HG03097 (cell line): Measurements from ENCODE around the gene TIGD1.

ENCODE experiments used
- ATAC-seq: cut with Tn5 transposase; IDR thresholded peaks from one replicate; pipeline ENCODE4 v1.9.1; 2021; ENCODE audit not compliant: unreplicated experiment, low FRiP score

Gene TIGD1

DNA sequence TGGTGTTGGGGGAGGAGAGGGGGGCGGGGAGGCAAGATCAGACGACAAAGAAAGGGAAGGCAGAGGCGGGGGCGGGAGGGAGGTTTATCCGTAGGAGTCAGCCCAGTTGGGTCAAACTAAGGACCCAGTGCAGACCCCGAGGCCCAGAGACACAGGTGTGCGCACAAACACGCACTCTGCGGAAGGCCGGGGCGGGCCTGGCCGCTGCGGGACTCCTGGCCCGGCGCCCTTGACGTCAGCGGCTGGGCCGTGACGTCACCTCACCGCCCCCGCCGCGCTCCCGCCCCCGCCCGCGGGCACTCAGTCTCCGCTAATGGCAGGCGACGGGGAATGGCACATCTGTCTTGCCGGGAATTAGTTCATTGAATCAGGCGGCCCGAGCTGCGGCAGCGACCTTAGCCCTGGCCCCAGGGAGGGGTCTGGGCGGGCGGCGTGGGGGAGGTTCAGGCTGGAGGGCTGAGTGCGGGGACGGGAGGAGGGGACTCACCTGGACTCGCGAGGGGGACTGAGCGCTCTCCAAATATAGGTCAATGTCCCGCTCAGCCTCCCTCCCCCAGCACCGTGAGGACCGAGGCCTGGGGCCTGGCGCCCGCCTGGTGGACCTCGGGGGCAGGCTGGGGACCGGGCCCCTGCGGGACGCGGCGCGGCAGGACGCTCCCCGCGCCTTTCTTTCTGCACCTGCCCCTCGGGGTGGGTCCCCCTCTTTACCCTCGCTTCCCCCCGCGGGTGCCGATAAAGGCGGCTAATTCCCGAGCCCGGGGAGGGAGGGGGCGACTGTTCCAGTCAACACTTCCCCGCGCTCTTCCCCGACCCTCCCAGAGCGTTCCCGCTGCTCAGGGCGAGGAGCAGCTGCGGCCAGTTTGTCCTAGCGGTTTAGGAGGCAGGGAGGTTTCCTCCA lies 47.2 kb downstream of the TIGD1 start:
- ATAC-seq, result no peak

DNA sequence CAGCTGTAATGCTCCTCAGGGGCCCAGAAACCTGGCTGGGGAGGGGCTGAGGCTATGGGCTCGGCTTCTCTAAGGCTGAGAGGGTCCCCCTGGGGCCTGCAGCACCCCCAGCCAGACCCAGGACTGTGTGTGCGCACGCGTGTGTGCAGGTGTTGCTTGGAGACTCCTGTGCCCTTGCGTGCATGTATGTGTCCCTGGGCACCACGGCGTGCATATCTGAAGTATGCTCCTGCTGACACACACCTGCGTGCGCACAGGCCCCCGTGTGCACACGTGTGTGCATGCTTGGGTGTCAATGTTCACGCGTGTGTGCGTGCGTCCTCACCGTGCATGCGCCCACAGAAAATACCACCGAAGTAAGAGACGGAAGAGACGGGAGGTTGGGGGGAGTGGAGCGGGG lies 47.8 kb downstream of the TIGD1 start:
- no peak for ATAC-seq

DNA sequence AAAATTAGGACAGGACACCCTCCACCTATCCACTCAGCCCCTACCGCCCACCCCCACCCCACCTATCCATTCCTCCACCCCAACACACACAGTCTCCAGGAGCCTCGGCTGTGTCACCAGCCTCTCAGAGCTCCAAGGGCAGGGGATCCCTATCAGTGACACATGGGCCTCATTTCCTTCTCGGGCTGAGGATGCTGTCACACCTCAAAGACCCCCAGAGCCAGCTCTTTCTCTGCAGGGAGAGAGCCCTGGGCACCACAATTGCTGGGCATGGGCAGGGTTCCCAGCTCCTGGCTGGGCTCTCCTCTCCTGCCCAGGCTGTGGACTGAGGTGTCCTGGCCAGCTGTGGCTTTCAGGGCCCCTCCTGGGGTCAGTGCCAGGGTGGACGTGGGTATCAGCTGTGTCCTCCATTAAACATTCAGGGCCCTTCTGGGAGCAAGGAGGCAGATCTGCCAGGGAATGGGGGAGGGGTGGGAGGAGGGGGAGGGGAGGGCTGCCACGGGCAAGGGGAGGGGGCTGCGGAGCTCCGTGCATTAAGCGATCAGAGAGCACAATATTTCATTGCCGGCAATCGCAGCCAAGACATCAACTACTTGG lies 48.5 kb downstream of the TIGD1 start:
- no peak for ATAC-seq

DNA sequence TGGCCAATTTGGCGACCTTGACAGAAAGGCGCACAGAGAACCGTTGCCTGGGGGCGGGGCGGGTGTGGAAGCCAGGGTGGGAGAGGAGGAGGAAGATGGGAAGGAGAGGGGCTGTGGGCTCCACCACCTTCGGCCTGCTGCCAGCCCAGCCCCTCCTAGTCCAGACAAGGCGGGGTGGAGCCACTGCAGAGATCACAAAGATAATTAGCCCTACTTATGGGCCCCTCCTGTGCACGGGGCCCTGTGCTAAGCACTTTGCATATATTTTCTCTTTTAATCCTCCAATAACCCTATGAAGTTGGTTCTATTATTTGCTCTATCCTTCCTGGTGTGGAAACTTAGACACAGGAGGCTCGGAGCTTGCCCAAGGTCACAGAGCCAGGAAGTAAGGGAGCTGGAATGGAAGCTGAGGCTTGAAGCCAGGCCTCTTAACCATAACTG lies 49.0 kb downstream of the TIGD1 start:
- no peak for ATAC-seq

DNA sequence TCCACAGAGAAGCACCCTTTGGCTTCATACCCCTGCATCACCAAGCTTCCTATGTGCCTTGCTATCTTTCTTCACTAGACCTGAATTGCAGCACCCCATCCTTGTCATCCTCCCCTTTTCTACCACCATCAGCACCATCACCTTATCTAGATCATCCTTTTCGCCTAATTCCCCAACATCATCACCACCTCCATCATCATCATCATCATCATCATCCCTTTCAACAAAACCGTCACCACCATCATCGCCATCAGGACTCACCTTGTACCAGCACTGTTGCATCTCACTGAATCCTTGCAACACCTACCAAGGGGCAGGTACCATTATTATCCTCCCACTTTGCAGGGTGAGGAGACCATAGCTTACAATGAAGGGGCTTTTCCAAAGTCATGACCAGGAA lies 51.9 kb downstream of the TIGD1 start:
- no peak for ATAC-seq
